ENCODE data around the gene CEND1.

Gene CEND1

GRCh38 chr11:794766-795633, 5.1 kb upstream of the CEND1 start:
- DNase-seq: peak in 2 of 3 experiments; percentile 30 to 36

DNA sequence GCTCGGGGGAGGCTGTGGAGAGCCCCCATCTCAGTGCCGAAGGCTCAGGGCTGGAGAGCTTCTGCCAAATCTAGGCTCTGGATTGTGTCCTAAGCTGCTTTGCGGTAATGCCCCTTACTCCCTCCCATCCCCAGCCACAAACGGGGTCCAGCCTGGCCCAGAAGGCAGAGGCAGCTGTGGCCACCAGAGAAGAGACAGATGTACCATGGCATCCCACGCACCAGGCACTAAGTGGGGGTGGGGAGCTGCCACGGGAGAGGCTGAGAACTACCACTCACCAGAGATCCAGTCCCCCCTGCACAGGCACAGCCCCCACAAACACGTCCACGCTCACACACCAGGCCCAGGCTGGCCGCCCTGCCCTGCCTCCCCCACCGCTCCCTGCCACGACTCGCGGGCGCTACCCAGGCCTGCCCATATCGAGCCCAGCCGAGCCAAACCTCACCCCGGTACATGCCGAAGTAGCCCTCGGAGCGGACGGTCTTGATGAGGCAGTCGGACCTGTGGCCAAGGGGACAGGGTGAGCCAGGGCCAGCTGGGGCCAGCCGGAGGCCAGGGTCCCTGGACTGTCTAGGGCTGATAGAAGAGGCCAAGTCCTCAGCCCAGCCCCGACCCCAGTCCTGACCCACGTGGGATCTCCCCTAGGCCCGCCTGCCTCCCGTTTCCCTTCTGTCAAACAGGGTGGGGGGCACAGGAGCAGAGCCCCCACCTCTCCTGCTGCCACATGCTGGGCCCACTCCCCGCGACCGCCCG, 4.3 kb upstream of the CEND1 start:
- DNase-seq: no peak

DNA sequence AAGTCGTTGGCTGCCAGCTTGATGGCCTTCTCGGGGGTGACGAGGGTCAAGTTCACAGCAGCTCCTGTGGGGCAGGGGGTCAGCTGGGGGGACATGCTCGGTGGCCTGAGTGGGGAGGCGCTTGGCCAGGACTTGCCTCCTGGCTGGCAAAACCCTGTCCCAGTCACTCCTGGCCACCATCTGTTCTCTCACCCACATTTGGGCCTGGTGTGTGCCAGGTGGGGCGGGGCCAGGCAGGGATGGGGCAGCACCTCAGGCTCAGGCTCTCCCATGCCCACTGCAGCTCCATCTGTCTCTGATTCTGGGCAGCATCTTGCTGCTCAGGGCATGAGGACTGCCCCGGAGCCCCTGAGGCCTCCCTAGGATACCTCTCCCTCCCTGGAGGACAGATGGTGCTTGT, 3.7 kb upstream of the CEND1 start:
- no peak for DNase-seq

DNA sequence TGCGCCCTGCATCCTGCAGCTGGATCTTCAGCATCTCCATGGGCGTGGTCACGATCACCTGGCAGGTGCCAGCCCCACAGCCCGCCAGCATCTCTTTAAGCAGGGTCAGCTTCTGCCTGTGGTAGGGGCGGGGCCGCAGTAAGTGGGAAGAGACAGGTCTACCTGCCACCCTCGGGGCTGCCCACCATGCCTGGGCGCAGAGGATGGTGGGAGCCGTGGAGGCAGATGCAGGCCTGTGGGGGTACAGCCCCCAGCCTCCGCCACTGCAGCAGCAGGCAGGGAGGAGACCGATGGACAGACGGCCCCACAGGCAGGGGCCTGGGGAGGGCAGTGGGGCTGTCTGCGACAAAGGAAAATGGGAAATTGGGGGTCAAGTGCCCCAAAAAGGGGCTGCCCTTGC, 3.0 kb upstream of the CEND1 start:
- no peak for DNase-seq

DNA sequence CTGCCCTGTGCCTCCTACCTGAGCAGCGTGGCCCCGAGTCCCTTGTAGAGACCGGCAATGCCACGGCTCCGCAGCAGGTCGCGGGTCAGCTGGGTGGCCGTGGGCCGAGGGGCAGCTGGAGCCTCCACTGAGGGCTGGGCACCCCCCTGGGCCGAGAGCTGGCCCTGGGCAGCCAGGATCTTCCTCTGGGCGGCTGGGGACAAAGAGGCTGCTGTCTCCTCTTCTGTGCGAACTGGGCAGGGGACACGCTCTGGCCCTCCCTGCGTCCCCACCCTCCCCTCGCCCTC, 2.6 kb upstream of the CEND1 start:
- DNase-seq: no peak

GRCh38 chr11:791658-792534, 2.0 kb upstream of the CEND1 start:
- DNase-seq: no peak

DNA sequence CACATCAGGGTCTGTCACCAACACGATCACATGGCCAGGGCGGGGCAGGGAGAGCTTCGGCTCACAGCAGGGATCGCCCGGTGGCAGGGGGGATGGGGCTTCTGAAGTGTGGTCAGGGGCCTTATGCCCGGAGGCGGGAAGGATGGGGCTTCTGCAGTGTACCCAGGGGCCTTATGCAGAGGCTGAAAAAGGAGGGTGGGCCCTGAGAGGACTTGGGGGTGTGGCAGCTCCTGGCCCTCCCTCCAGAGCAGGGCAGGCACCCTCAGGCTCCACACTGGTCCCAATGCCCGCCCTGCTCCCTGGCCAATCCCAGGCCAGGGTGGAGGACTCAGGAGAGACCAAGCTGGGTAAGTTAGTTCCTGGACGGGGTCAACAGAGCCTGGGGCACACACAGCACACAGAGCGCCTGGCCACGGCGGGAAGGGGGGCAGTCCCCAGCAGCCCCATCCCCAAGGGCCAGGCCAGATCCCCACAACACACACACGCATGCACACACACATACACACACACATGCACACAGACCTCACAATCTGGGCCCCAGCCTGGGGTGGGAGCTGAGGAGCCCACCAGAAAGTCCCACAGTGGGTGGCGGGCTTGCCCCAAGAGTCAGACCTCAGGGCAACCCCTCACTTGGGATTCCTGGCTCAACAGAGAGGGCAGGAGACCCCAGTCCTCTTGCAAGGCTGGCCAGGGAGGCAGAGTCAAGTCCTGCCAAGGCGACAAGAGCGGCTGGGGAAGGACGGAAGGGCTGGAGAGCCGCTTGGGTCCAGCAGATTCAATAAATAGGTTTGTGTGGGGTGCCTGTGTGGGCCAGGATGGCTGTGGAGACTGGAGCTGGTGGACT, 1.1 kb upstream of the CEND1 start:
- peak in 1 of 3 experiments; percentile 32 for DNase-seq

GRCh38 chr11:788953-789940, 643 bp downstream of the CEND1 start:
- peak in 2 of 3 experiments; percentile 66 to 71 for DNase-seq

DNA sequence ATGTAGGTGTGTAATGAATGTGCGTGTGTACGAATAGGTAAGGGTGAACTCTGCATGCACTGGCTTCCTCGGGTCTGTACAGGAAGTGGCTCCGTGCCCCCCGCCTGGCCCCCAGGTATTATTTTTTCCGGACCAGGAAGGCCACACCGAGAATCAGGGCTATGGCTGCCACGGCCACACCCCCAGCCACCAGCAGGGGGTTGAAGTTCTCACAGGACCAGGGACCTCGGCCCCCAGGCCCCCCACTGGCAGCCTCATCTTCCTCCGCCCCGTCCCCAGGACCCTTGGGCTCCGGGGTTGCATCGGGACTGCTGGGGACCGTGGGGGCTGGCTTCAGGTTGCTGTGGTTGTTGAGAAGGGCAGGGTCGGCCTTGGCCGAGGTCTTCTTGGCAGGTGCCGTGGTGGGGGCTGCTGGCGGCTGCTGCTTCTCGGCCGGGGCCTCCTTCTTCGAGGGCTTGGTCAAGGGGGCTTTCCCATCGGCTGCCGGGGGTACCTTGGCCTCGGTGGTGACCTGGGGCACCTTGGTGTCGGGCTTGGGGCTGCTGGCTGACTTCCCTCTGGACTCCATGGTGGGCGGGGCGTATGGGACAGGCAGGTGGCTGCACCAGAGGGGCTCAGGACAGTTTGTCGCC, 1.8 kb downstream of the CEND1 start:
- DNase-seq: no peak

GRCh38 chr11:787084-787675, 2.7 kb downstream of the CEND1 start:
- no peak for DNase-seq

DNA sequence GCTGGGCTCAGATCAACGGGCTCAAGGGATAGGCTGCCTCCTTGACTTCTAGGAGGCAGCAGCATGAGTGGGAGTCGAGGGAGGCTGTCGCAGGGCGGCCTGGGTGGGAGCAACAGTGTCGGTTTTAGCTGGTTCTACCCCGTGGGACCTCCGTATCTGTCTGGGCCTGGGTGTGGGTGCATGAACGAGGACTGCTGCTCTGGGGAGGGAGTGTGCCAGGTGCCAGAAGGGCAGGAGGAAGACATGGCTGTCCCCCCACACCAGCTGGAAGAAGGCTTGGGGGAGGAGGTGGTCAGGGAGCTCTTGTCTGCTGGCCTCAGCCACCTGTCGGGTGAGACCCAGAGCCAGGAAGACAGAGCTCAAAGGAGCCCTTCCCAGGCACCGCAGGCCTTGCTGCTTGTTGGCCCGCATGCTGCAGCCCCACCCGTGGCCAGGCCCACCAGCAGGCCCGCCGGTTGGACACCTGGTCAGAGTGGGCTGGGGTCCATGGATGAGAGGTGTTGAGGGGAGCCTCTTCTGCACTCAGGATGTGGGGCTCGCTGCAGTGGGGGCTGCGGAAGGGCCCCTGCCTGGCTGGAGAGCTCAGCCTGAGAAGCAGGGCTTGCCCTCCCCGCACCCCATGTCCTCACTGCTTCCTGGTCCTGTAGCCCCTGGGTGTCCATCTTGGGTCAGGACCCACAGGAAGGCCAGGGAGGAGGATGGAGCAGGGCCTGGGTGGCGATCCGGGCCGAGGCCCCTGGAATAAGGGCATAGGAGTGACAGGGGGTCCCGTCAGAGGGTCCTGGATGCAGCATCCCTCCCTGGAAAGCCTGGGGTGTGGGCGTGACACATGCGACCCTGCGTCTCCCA, 3.4 kb downstream of the CEND1 start:
- no peak for DNase-seq

GRCh38 chr11:783581-784015, 6.3 kb downstream of the CEND1 start:
- peak in 1 of 3 experiments; percentile 81 for DNase-seq

- no peak for DNase-seq
These were observed 7.4 kb downstream of the CEND1 start for GRCh38 chr11:782264-783174.

- no peak for DNase-seq
These were observed 9.8 kb downstream of the CEND1 start for GRCh38 chr11:779955-780532.

DNA sequence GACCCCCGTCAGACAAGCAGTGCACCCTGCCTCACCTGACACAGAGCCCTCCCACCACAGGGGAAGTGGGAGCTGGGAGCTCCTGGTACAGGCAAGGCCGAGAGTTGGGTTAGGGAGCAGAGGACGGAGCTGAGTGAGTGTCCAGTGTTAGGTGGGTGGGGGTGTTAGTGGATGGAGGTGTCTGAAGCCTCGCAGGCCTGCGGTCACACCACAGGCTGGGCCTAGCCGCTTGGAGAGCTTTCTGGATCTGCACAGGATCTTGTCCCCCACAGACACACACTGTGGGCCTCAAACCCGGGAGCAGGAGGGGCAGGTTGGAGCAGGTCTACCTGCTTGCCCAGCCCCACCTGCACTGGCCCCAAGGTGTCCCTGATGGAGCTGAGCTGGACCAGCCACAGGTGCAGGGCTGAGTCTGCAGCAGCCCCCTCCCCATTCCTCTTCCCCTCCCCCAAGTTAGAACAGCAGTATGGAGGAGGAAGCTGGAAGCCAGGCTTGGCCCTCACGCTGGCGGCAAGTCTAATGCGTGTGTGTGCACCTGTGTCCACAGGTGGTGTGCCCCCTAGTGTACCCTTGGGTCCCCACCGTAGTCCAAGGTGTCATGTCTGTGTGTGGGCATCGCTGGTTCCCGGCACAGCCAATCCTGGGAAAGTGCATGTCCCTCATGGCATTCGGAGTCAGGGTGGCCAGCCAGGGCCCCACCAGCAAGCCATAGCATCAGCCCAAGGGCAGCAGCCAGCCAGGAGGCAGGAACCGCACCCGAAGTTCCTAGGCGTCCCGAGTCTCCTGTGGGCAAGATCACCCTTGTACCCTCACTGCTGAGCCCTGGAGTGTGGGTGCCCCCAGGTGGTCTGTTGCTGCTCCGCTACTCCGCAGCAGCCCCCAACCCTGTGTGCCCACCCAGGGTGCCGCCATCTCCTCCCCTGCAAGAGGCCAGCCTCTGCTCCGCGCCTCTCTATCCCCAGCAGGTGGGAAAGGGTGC, 10.6 kb downstream of the CEND1 start:
- no peak for DNase-seq
